MCF 10A (cell line): ENCODE measurements around the gene SLC13A4. TPM values are rescaled to one million over a fixed set of nuclear protein-coding genes. Genes with fewer than 3 reads are reported as not detected.

Experiments
- BruUV-seq: library from RNA; stranded (reverse); fragments of 400-500 nt; replicated peaks from 2 replicates; lab custom pipeline; 2021; lab: Mats Ljungman, UMichigan
- CTCF ChIA-PET: fragments of 300-600 bp; sonication (Branson Sonifier 250); formaldehyde crosslinking; extraction: SDS; loops from one replicate; lab custom pipeline; 2021; ENCODE audit warnings: antibody characterized with exemption, inconsistent platforms; lab: Yijun Ruan, JAX
- POLR2A ChIA-PET: fragments of 300-600, 350-650 bp; sonication (Branson Sonifier 250); formaldehyde crosslinking; extraction: SDS; loops from one replicate; lab custom pipeline; 2020; ENCODE audit warnings: antibody characterized with exemption, inconsistent platforms; lab: Yijun Ruan, JAX
- DNase-seq: peaks from one replicate; pipeline ENCODE4 v3.0.0-alpha.2; 2018; ENCODE audit not compliant: unreplicated experiment
- H3K27ac Mint-ChIP-seq: one replicate; pipeline ENCODE4 v1.8.0; 2022; ENCODE audit warnings: mild to moderate bottlenecking, low read depth, mixed read lengths; ENCODE audit not compliant: unreplicated experiment
- H3K27me3 Mint-ChIP-seq: one replicate; pipeline ENCODE4 v1.8.0; 2022; ENCODE audit warnings: mixed read lengths; ENCODE audit not compliant: insufficient read depth, unreplicated experiment
- H3K36me3 Mint-ChIP-seq: one replicate; pipeline ENCODE4 v1.8.0; 2022; ENCODE audit warnings: mild to moderate bottlenecking, moderate library complexity, mixed read lengths; ENCODE audit not compliant: insufficient read depth, unreplicated experiment
- H3K4me1 Mint-ChIP-seq: one replicate; pipeline ENCODE4 v1.8.0; 2022; ENCODE audit warnings: mixed read lengths; ENCODE audit not compliant: insufficient read depth, unreplicated experiment
- H3K4me3 Mint-ChIP-seq: one replicate; pipeline ENCODE4 v1.8.0; 2022; ENCODE audit warnings: mild to moderate bottlenecking, moderate library complexity, mixed read lengths; ENCODE audit not compliant: unreplicated experiment
- H3K9me3 Mint-ChIP-seq: one replicate; pipeline ENCODE4 v1.8.0; 2022; ENCODE audit warnings: mixed read lengths; ENCODE audit not compliant: unreplicated experiment
- CTCF ChIP-seq: fragments of 200-600 bp; IDR thresholded peaks from one replicate; pipeline ENCODE4 v1.8.0; 2022; ENCODE audit warnings: antibody characterized with exemption, mild to moderate bottlenecking; ENCODE audit not compliant: unreplicated experiment
- intact Hi-C: fragments of 100-400 bp; cut with micrococcal nuclease; formaldehyde crosslinking; loops from 2 replicates; pipeline ENCODE4 v1.14.1; 2022
- total RNA-seq: library from RNA; stranded (reverse); gene quantifications from 2 replicates; pipeline ENCODE4 v1.2.3, GENCODE V29; 2022

SLC13A4 gene
- total RNA-seq, 1 experiment from 2014 or later: not detected

GRCh38 chr7:135634191-135634878 is 93.7 kb downstream of the SLC13A4 start:
- Mint-ChIP-seq H3K27me3 (no peaks in the 10 kb centered on the region), H3K36me3 (peaks cover 41% of the 10 kb centered on the region), H3K4me3 (no peak overlapping the region), H3K27ac (peak overlapping the region; percentile 4), H3K4me1 (no peaks in the 10 kb centered on the region), H3K9me3 (no peaks in the 10 kb centered on the region)
- intact Hi-C loops: no loop called here
- CTCF ChIA-PET: interaction anchor here (1.1 kb wide), 1 partner anchor 10 kb away, joined by 3 read pairs; no protein-coding TSS in a partner anchor
- no peak for TF ChIP-seq CTCF
- POLR2A ChIA-PET: no interaction called here
- no TSS peak for BruUV-seq
- DNase-seq: no peak

Other genes with a start within 250 kb of the SLC13A4 start
- 18.5 and 19.6 TPM in 2 replicates for gene CNOT4, start 218.1 kb downstream of the SLC13A4 start, total RNA-seq
- 50.6 and 51.0 TPM in 2 replicates for gene NUP205, start 170.3 kb downstream of the SLC13A4 start, total RNA-seq
- gene STMP1, start 65.7 kb downstream of the SLC13A4 start, total RNA-seq: 33.6 and 37.0 TPM in 2 replicates
- 0.17 TPM in 1 of 2 replicates, not detected in the other for gene FAM180A, start 20.6 kb upstream of the SLC13A4 start, total RNA-seq
- 153 and 178 TPM in 2 replicates for gene MTPN, start 249.2 kb upstream of the SLC13A4 start, total RNA-seq